Hippocampal formation (tissue), 2 donors: ENCODE measurements around the gene ICAM3.
A peak's percentile ranks its signal among the peaks of the same experiment; 100 is the strongest.

ENCODE experiments used
- DNase-seq, 2 donors: peaks; one replicate each; lab custom pipeline; 2025; lab: John Stamatoyannopoulos, UW

ICAM3 gene

DNA sequence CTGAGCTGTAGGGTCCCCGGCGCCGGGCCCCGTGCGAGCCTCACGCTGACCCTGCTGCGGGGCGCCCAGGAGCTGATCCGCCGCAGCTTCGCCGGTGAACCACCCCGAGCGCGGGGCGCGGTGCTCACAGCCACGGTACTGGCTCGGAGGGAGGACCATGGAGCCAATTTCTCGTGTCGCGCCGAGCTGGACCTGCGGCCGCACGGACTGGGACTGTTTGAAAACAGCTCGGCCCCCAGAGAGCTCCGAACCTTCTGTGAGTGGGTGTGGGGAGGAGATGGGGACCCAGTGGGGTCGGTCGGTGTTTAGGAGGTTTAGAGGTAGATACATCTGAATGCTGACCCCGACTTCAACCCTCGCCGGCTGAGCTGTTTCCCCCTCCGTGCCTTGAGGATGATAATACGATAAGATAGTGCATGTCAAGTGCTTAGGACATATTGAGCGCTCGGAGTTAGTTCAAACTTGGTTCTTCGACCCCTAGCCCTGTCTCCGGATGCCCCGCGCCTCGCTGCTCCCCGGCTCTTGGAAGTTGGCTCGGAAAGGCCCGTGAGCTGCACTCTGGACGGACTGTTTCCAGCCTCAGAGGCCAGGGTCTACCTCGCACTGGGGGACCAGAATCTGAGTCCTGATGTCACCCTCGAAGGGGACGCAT is 47.7 kb downstream of the ICAM3 start:
- DNase-seq: no peak

DNA sequence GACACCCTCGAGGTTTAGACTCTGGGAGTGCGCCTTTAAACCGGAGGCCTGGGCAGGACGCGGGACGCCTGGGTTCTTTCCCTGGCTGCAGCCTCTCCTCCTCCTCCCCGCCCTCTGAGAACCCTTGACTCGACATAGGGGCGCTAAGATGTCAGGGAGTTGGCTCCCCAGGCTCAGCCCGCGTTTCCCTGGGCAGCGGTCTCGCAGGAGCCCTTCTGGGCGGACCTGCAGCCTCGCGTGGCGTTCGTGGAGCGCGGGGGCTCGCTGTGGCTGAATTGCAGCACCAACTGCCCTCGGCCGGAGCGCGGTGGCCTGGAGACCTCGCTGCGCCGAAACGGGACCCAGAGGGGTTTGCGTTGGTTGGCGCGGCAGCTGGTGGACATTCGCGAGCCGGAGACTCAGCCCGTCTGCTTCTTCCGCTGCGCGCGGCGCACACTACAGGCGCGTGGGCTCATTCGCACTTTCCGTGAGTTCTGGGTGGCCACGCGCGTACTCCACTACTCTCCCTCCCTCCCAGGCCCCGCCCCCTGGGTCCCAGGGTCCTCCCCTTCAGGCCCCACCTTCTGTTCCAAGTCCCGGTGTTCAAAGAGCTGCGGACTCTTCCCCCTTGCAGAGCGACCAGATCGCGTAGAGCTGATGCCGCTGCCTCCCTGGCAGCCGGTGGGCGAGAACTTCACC is 48.4 kb downstream of the ICAM3 start:
- DNase-seq: no peak

GRCh38 chr19:10290357-10290875 is 49.0 kb downstream of the ICAM3 start:
- DNase-seq: no peak

- no peak for DNase-seq
These were observed 49.5 kb downstream of the ICAM3 start, which contains the start of gene ICAM5 for GRCh38 chr19:10289836-10290356. TSS of gene ICAM5 (plus strand) at chr19:10289952. CDS start at chr19:10290044, 92 bp downstream.

DNA sequence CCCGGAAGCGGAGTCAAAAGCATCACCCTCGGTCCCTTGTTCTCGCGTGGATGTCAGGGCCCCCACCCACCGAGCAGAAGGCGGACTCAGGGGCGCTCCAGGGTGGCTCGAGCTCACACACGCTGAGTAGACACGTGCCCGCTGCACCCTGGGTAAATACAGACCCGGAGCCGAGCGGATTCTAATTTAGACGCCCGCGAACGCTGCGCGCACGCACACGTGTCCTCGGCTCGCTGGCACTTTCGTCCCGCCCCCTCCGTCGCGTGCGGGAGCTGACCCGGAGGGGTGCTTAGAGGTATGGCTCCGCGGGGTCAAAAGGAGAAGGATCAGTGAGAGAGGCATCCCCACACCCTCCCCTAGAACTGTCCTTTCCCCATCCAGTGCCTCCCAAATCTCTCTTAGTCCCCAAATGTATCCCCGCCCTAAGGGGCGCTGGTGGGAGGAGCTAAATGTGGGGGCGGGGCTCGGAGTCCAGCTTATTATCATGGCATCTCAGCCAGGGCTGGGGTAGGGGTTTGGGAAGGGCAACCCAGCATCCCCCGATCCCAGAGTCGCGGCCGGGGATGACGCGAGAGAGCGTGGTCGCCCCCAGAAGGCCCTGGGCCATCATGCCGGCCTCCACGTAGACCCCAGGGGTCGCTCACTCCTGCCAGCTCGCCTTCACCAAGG is 50.1 kb downstream of the ICAM3 start:
- peak in 1 of 2 donors; percentile 19 for DNase-seq

DNA sequence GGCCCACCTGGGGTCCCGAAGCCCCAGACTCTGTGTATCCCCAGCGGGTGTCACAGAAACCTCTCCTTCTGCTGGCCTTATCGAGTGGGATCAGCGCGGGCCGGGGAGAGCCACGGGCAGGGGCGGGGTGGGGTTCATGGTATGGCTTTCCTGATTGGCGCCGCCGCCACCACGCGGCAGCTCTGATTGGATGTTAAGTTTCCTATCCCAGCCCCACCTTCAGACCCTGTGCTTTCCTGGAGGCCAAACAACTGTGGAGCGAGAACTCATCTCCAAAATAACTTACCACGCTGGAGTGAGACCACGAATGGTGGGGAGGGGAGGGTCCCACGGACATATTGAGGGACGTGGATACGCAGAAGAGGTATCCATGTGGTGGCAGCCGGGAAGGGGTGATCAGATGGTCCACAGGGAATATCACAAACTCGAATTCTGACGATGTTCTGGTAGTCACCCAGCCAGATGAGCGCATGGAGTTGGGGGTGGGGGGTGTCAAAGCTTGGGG is 50.7 kb downstream of the ICAM3 start:
- DNase-seq: no peak

- no peak for DNase-seq
These were observed 52.4 kb downstream of the ICAM3 start, which contains the start of gene ICAM4 for GRCh38 chr19:10286803-10287737. TSS of gene ICAM4 (plus strand) at chr19:10286955. CDS start at chr19:10287013, 58 bp downstream.

DNA sequence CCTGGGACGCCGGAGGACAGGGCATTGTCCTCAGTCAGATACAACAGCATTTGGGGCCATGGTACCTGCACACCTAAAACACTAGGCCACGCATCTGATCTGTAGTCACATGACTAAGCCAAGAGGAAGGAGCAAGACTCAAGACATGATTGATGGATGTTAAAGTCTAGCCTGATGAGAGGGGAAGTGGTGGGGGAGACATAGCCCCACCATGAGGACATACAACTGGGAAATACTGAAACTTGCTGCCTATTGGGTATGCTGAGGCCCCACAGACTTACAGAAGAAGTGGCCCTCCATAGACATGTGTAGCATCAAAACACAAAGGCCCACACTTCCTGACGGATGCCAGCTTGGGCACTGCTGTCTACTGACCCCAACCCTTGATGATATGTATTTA is 54.0 kb downstream of the ICAM3 start:
- no peak for DNase-seq

DNA sequence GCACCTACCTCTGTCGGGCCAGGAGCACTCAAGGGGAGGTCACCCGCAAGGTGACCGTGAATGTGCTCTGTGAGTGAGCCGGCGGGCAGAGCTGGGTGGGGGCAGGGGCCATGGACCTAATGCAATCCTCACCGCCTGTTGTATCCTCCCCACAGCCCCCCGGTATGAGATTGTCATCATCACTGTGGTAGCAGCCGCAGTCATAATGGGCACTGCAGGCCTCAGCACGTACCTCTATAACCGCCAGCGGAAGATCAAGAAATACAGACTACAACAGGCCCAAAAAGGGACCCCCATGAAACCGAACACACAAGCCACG is 54.5 kb downstream of the ICAM3 start:
- DNase-seq: no peak

- DNase-seq: no peak
These were observed 55.1 kb downstream of the ICAM3 start for GRCh38 chr19:10284065-10284959.
